COR-L47 (cell line): ENCODE measurements around the gene INTS11.
"Not testable (repeated sequence)": the region's sequence is repeated elsewhere in the genome, so short reads cannot be mapped to it uniquely, and the experiment has no call there.

ENCODE experiments used
- DNase-seq: peaks from one replicate; lab custom pipeline; 2025; lab: John Stamatoyannopoulos, UW

Gene INTS11

GRCh38 chr1:1324524-1325287 lies at the start of gene INTS11, which contains the start of gene CPTP:
INTS11 (minus strand) TSS chr1:1324660; CDS start chr1:1324608, 52 bp downstream.
CPTP (plus strand) TSS chr1:1324802; CDS start chr1:1326911, 2,109 bp downstream.
- DNase-seq: peak; percentile 90

- no peak for DNase-seq
Measured at GRCh38 chr1:1373815-1374588, 49.5 kb upstream of the INTS11 start.

GRCh38 chr1:1373051-1373814 lies 48.8 kb upstream of the INTS11 start:
- DNase-seq: no peak

- peak; percentile 54 for DNase-seq
Measured at GRCh38 chr1:1371746-1372711, 47.6 kb upstream of the INTS11 start.

- DNase-seq: no peak
Measured at GRCh38 chr1:1371364-1371745, 46.9 kb upstream of the INTS11 start.

GRCh38 chr1:1370771-1371300 lies 46.4 kb upstream of the INTS11 start:
- no peak for DNase-seq

- not testable (repeated sequence) for DNase-seq
Measured at GRCh38 chr1:1370094-1370493, 45.6 kb upstream of the INTS11 start.

GRCh38 chr1:1367315-1367714 lies 42.9 kb upstream of the INTS11 start:
- DNase-seq: no peak

GRCh38 chr1:1366699-1367066 lies 42.2 kb upstream of the INTS11 start:
- no peak for DNase-seq

- DNase-seq: no peak
Measured at GRCh38 chr1:1365875-1366698, 41.6 kb upstream of the INTS11 start.

- DNase-seq: no peak
Measured at GRCh38 chr1:1364266-1364665, 39.8 kb upstream of the INTS11 start.

GRCh38 chr1:1361982-1362423 lies 37.5 kb upstream of the INTS11 start:
- no peak for DNase-seq

GRCh38 chr1:1361233-1361981 lies 36.9 kb upstream of the INTS11 start:
- no peak for DNase-seq

GRCh38 chr1:1360506-1361169 lies 36.2 kb upstream of the INTS11 start:
- no peak for DNase-seq

GRCh38 chr1:1359664-1360468 lies 35.4 kb upstream of the INTS11 start:
- DNase-seq: no peak

- no peak for DNase-seq
Measured at GRCh38 chr1:1359308-1359663, 34.8 kb upstream of the INTS11 start.

- DNase-seq: no peak
Measured at GRCh38 chr1:1358433-1359271, 34.2 kb upstream of the INTS11 start, which contains the start of gene MXRA8. MXRA8 (minus strand) TSS chr1:1358555; CDS start chr1:1358504, 51 bp downstream.
